Measurements from ENCODE around the gene ATAD3A.

DNA sequence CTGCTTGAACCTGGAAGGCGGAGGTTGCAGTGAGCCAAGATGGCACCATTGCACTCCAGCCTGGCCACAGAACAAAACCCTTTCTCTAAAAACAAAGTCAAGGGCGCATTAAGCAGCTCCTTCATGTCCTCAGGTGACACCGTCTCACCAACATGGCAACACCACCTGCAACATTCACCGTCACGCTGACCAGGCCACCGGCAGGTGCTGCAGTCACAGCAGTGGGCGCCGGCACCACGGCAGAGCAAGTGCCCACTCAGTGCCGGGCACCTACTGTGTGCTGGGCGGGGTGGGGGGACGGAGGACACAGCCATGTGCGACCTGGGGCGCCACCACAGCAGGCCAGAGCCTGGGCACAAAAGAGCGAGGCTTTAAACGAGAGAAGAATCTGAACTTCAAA, 28.2 kb upstream of the ATAD3A start:
- TF ChIP-seq, protein P1, sequence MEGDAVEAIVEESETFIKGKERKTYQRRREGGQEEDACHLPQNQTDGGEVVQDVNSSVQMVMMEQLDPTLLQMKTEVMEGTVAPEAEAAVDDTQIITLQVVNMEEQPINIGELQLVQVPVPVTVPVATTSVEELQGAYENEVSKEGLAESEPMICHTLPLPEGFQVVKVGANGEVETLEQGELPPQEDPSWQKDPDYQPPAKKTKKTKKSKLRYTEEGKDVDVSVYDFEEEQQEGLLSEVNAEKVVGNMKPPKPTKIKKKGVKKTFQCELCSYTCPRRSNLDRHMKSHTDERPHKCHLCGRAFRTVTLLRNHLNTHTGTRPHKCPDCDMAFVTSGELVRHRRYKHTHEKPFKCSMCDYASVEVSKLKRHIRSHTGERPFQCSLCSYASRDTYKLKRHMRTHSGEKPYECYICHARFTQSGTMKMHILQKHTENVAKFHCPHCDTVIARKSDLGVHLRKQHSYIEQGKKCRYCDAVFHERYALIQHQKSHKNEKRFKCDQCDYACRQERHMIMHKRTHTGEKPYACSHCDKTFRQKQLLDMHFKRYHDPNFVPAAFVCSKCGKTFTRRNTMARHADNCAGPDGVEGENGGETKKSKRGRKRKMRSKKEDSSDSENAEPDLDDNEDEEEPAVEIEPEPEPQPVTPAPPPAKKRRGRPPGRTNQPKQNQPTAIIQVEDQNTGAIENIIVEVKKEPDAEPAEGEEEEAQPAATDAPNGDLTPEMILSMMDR (IDR thresholded peaks at IDR 0.05): no peak
- no peak for TF ChIP-seq POLR2A (IDR thresholded peaks at IDR 0.05)

Measured in Peyer's patch (tissue), 4 donors.